ENCODE measurements around the gene L3MBTL3.
"Not testable (repeated sequence)": the region's sequence is repeated elsewhere in the genome, so short reads cannot be mapped to it uniquely, and the experiment has no call there.

Gene L3MBTL3

DNA sequence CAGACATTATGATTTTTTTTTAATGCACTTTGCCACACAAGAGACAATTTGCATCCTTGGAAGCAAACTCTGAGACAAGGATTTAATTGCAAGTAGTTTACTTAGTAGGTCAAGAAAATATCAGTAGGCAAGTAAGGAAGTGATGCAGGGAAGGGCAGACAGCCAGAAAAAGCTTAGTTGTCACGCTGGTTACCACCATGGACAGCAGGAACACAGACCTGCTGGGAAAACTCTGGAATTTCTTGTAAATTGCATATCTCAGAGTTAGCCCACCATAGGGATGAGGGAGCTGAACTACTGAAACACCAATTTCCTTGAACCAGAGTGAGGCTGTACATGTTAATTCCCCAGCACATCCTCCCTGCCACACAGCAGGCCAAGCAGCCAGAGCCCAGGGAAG is 92.7 kb downstream of the L3MBTL3 start:
- Histone ChIP-seq H3K27ac (ENCODE audit: low read depth, low read length) (no peak overlapping the region), H3K9me3 (ENCODE audit: control insufficient read depth in 1 of 2, low read length in 2 of 2) (no peaks in the 10 kb centered on the region), H3K27me3 (ENCODE audit: control insufficient read depth in 1 of 2, insufficient read depth in 2 of 2, low read length in 2 of 2) (no peaks in the 10 kb centered on the region), H3K36me3 (ENCODE audit: control insufficient read depth in 1 of 2, insufficient read depth in 2 of 2, low read length in 2 of 2) (peaks cover 0 to 5% of the 10 kb centered on the region in 2 donors), H3K4me3 (ENCODE audit: low read depth in 1 of 2, low read length in 2 of 2) (no peak overlapping the region), H3K4me1 (ENCODE audit: control insufficient read depth in 1 of 2, insufficient read depth in 2 of 2, low read length in 2 of 2) (no peaks in the 10 kb centered on the region), H3K9ac (ENCODE audit: low read depth in 1 of 2, low read length in 2 of 2) (no peak overlapping the region)

DNA sequence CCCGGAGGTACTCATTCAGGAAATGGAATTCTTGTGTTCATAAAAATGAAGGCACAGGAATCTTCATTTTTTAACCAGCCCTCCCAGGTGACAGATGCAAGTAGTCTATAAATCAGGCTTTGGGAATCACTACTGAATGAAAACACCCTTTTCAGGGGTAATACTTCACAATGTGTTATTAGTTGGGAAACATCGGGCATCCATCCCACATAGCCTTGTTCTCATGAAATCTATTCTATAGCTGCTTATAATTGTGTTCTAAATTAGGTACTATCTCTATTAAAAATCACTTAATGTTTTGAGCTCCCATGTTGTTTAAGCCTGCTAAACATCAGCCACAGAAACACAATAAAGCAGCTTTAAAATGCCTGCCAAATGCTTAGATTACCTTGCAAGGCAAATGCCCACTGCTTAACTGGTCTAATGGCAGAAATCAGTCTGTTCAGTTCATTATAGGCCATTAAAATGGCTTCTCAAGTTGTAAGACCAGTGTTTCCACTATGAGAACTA is 94.9 kb downstream of the L3MBTL3 start:
- Histone ChIP-seq H3K27me3 (ENCODE audit: control insufficient read depth in 1 of 2, insufficient read depth in 2 of 2, low read length in 2 of 2) (no peaks in the 10 kb centered on the region), H3K4me1 (ENCODE audit: control insufficient read depth in 1 of 2, insufficient read depth in 2 of 2, low read length in 2 of 2) (no peaks in the 10 kb centered on the region), H3K36me3 (ENCODE audit: control insufficient read depth in 1 of 2, insufficient read depth in 2 of 2, low read length in 2 of 2) (peaks cover 0 to 5% of the 10 kb centered on the region in 2 donors), H3K9ac (ENCODE audit: low read depth in 1 of 2, low read length in 2 of 2) (no peak overlapping the region), H3K4me3 (ENCODE audit: low read depth in 1 of 2, low read length in 2 of 2) (no peak overlapping the region), H3K9me3 (ENCODE audit: control insufficient read depth in 1 of 2, low read length in 2 of 2) (no peaks in the 10 kb centered on the region), H3K27ac (ENCODE audit: low read depth, low read length) (no peak overlapping the region)

DNA sequence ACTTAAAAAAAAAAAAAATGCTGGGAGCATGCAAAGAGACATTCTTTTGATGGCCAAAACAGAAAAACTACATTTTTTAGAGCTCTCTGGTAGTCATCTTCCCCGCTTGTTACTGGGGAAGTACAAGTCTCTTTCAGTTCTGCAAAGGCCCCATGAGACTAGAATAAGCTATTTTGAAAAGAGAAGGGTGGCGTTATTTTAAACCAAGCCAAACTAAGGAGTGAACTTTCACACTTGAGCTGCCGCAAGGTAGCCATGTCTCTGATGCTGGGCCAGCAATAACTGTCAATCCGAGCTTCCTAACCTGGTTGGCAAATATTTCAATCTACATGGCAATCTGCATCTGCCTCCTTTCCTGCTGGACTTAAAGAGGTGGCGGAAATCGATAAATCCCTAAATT is 96.7 kb downstream of the L3MBTL3 start:
- no peaks in the 10 kb centered on the region for H3K9me3 ChIP-seq (ENCODE audit: control insufficient read depth in 1 of 2, low read length in 2 of 2)
- H3K9ac ChIP-seq (ENCODE audit: low read depth in 1 of 2, low read length in 2 of 2) = no peak overlapping the region
- H3K27me3 ChIP-seq (ENCODE audit: control insufficient read depth in 1 of 2, insufficient read depth in 2 of 2, low read length in 2 of 2) = no peaks in the 10 kb centered on the region
- H3K4me1 ChIP-seq (ENCODE audit: control insufficient read depth in 1 of 2, insufficient read depth in 2 of 2, low read length in 2 of 2) = no peaks in the 10 kb centered on the region
- no peak overlapping the region for H3K4me3 ChIP-seq (ENCODE audit: low read depth in 1 of 2, low read length in 2 of 2)
- H3K27ac ChIP-seq (ENCODE audit: low read depth, low read length) = no peak overlapping the region
- peaks cover 0 to 5% of the 10 kb centered on the region in 2 donors for H3K36me3 ChIP-seq (ENCODE audit: control insufficient read depth in 1 of 2, insufficient read depth in 2 of 2, low read length in 2 of 2)

DNA sequence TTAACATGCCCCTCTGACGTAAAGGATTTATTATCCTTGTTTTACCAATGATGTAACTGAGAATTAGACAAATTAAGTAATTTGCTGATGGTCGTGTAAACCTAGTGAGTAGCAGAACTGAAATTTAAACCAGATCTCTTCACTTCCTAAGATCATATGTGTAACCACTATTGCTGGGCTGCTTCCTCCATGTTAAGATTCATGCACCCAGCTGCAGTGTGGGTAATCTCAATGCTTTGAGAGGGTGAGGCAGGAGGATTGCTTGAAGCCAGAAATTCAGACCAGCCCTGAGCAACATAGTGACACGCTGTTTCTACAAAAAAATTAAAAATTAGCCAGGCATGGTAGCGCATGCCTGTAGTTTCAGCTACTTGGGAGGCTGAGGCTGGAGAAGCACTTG is 97.9 kb downstream of the L3MBTL3 start:
- H3K9ac ChIP-seq (ENCODE audit: low read depth in 1 of 2, low read length in 2 of 2) = no peak overlapping the region
- peaks cover 0 to 2% of the 10 kb centered on the region in 2 donors for H3K36me3 ChIP-seq (ENCODE audit: control insufficient read depth in 1 of 2, insufficient read depth in 2 of 2, low read length in 2 of 2)
- H3K4me1 ChIP-seq (ENCODE audit: control insufficient read depth in 1 of 2, insufficient read depth in 2 of 2, low read length in 2 of 2) = no peaks in the 10 kb centered on the region
- H3K27me3 ChIP-seq (ENCODE audit: control insufficient read depth in 1 of 2, insufficient read depth in 2 of 2, low read length in 2 of 2) = no peaks in the 10 kb centered on the region
- no peak overlapping the region for H3K27ac ChIP-seq (ENCODE audit: low read depth, low read length)
- no peak overlapping the region for H3K4me3 ChIP-seq (ENCODE audit: low read depth in 1 of 2, low read length in 2 of 2)
- H3K9me3 ChIP-seq (ENCODE audit: control insufficient read depth in 1 of 2, low read length in 2 of 2) = no peaks in the 10 kb centered on the region

DNA sequence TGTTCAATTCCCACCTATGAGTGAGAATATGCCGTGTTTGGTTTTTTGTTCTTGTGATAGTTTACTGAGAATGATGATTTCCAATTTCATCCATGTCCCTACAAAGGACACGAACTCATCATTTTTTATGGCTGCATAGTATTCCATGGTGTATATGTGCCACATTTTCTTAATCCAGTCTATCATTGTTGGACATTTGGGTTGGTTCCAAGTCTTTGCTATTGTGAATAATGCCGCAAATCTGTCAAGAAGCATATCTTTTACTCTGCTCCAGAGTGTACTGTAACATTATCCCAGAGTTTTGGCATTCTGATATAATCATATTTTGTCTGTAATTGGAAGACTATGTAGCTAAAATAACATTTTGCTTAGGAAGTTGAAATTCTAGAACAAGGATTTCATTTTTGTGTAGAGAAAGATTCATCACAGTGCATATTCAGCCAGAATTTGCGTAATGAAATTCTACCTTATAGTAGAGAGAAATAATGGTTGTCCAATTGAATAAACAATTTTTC is 98.9 kb downstream of the L3MBTL3 start:
- not testable (repeated sequence) for H3K9me3 ChIP-seq (ENCODE audit: control insufficient read depth in 1 of 2, low read length in 2 of 2); H3K27ac ChIP-seq (ENCODE audit: low read depth, low read length); H3K27me3 ChIP-seq (ENCODE audit: control insufficient read depth in 1 of 2, insufficient read depth in 2 of 2, low read length in 2 of 2); H3K36me3 ChIP-seq (ENCODE audit: control insufficient read depth in 1 of 2, insufficient read depth in 2 of 2, low read length in 2 of 2); H3K9ac ChIP-seq (ENCODE audit: low read depth in 1 of 2, low read length in 2 of 2); H3K4me1 ChIP-seq (ENCODE audit: control insufficient read depth in 1 of 2, insufficient read depth in 2 of 2, low read length in 2 of 2); H3K4me3 ChIP-seq (ENCODE audit: low read depth in 1 of 2, low read length in 2 of 2)

DNA sequence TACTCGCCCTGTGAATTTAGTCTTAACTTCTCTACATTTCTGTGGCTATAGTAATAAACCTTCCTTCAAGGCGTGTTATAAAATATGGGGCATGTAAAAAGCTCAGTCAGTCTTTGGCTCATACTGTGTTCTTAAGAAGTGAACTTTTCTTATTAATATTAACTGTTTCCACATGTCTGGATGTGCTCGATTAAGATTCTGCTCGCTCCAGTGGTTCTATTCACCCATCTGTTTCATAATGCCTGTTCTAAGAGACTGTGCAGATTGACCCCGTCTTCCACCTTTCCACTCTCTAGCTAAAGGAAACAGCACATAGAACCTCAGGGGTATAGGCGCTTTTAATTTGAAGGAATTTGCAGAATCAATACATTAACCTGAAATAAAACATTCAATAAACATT is 99.9 kb downstream of the L3MBTL3 start:
- Histone ChIP-seq H3K4me3 (ENCODE audit: low read depth in 1 of 2, low read length in 2 of 2) (no peak overlapping the region), H3K9ac (ENCODE audit: low read depth in 1 of 2, low read length in 2 of 2) (no peak overlapping the region), H3K9me3 (ENCODE audit: control insufficient read depth in 1 of 2, low read length in 2 of 2) (no peaks in the 10 kb centered on the region), H3K36me3 (ENCODE audit: control insufficient read depth in 1 of 2, insufficient read depth in 2 of 2, low read length in 2 of 2) (no peaks in the 10 kb centered on the region), H3K27me3 (ENCODE audit: control insufficient read depth in 1 of 2, insufficient read depth in 2 of 2, low read length in 2 of 2) (no peaks in the 10 kb centered on the region), H3K27ac (ENCODE audit: low read depth, low read length) (no peak overlapping the region), H3K4me1 (ENCODE audit: control insufficient read depth in 1 of 2, insufficient read depth in 2 of 2, low read length in 2 of 2) (no peaks in the 10 kb centered on the region)

DNA sequence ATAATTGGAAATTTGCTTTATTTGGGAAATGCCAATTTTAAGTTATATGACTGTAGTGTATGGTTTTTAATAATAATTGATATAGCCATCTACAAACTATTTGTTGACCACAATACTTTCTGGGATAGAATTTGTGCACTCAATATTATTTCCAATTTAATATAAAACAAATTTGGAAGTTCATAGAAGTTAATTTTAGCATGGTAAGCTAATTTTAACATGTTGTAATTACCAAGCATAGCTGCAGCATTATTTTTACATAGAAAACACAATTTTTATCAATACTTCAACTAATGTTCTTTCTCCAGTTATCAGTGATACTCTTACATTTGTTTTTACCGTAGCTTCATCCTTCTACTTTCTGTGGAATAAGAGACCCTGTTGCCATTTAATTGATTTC is 100.8 kb downstream of the L3MBTL3 start:
- Histone ChIP-seq H3K4me1 (ENCODE audit: control insufficient read depth in 1 of 2, insufficient read depth in 2 of 2, low read length in 2 of 2) (no peaks in the 10 kb centered on the region), H3K4me3 (ENCODE audit: low read depth in 1 of 2, low read length in 2 of 2) (no peak overlapping the region), H3K9ac (ENCODE audit: low read depth in 1 of 2, low read length in 2 of 2) (no peak overlapping the region), H3K27me3 (ENCODE audit: control insufficient read depth in 1 of 2, insufficient read depth in 2 of 2, low read length in 2 of 2) (no peaks in the 10 kb centered on the region), H3K27ac (ENCODE audit: low read depth, low read length) (no peak overlapping the region), H3K9me3 (ENCODE audit: control insufficient read depth in 1 of 2, low read length in 2 of 2) (no peaks in the 10 kb centered on the region), H3K36me3 (ENCODE audit: control insufficient read depth in 1 of 2, insufficient read depth in 2 of 2, low read length in 2 of 2) (no peaks in the 10 kb centered on the region)

DNA sequence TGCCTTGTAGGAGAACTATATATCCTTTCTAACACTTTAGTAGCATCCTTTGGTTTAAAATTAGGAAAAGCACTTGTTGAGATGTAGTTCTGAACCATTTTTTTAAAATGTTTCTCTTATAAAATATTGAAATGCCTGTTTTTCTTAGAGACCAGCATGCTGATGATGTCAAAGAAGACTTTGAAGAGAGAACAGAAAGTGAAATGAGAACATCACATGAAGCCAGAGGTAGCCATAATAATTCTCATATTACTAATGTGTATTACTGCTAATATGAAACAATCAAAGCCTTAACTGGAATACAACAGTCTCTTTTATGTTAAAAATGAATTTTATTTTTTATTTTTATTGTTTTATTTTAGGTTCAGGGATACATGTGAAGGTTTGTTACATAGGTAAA is 102.3 kb downstream of the L3MBTL3 start:
- no peak overlapping the region for H3K27ac ChIP-seq (ENCODE audit: low read depth, low read length)
- no peaks in the 10 kb centered on the region for H3K9me3 ChIP-seq (ENCODE audit: control insufficient read depth in 1 of 2, low read length in 2 of 2)
- no peak overlapping the region for H3K4me3 ChIP-seq (ENCODE audit: low read depth in 1 of 2, low read length in 2 of 2)
- no peaks in the 10 kb centered on the region for H3K4me1 ChIP-seq (ENCODE audit: control insufficient read depth in 1 of 2, insufficient read depth in 2 of 2, low read length in 2 of 2)
- H3K27me3 ChIP-seq (ENCODE audit: control insufficient read depth in 1 of 2, insufficient read depth in 2 of 2, low read length in 2 of 2) = no peaks in the 10 kb centered on the region
- H3K9ac ChIP-seq (ENCODE audit: low read depth in 1 of 2, low read length in 2 of 2) = no peak overlapping the region
- no peaks in the 10 kb centered on the region for H3K36me3 ChIP-seq (ENCODE audit: control insufficient read depth in 1 of 2, insufficient read depth in 2 of 2, low read length in 2 of 2)

DNA sequence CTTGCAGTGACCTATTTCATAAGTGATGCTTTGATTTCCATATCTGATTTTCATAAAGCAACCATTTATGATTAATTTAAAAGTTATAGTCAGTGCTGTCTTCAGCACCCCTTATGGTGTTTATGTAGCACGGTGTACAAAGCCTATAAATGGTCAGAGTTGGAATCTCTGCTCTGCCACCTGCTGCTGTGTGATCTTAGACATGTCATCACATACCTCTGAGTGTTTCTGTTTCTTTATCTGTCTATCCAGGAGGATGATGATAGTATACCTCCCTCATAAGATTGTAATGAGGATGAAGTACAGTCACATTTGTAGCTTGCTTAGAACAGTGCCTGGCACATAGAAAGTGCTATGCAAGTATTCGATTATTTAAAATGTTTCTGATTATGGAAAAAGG is 103.9 kb downstream of the L3MBTL3 start:
- Histone ChIP-seq H3K4me1 (ENCODE audit: control insufficient read depth in 1 of 2, insufficient read depth in 2 of 2, low read length in 2 of 2) (no peaks in the 10 kb centered on the region), H3K36me3 (ENCODE audit: control insufficient read depth in 1 of 2, insufficient read depth in 2 of 2, low read length in 2 of 2) (no peaks in the 10 kb centered on the region), H3K4me3 (ENCODE audit: low read depth in 1 of 2, low read length in 2 of 2) (no peak overlapping the region), H3K27me3 (ENCODE audit: control insufficient read depth in 1 of 2, insufficient read depth in 2 of 2, low read length in 2 of 2) (no peaks in the 10 kb centered on the region), H3K27ac (ENCODE audit: low read depth, low read length) (no peak overlapping the region), H3K9me3 (ENCODE audit: control insufficient read depth in 1 of 2, low read length in 2 of 2) (no peaks in the 10 kb centered on the region), H3K9ac (ENCODE audit: low read depth in 1 of 2, low read length in 2 of 2) (no peak overlapping the region)

DNA sequence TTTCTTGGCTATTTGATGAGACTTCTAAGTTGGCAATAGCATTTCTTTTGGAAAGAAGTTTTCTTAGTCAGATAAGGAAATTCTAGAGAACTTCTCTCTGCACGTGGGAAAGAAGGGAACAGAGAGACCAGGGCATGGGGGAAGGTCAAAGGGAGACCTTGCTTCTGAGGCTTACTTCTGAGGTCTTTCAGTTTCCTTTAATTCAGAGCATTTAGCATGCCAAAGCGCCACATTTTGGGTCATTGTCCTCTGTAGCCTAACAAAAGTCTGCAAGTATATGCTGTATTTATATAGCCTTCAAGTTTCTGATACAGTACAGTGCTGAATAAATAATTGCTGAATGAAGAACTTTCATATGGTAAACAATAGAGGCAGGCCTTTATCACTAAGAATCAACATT is 108.8 kb downstream of the L3MBTL3 start:
- Histone ChIP-seq H3K27ac (ENCODE audit: low read depth, low read length) (peak overlapping the region; percentile 23), H3K4me1 (ENCODE audit: control insufficient read depth in 1 of 2, insufficient read depth in 2 of 2, low read length in 2 of 2) (peaks cover 0 to 3% of the 10 kb centered on the region in 2 donors), H3K27me3 (ENCODE audit: control insufficient read depth in 1 of 2, insufficient read depth in 2 of 2, low read length in 2 of 2) (no peaks in the 10 kb centered on the region), H3K4me3 (ENCODE audit: low read depth in 1 of 2, low read length in 2 of 2) (no peak overlapping the region), H3K36me3 (ENCODE audit: control insufficient read depth in 1 of 2, insufficient read depth in 2 of 2, low read length in 2 of 2) (no peaks in the 10 kb centered on the region), H3K9ac (ENCODE audit: low read depth in 1 of 2, low read length in 2 of 2) (no peak overlapping the region), H3K9me3 (ENCODE audit: control insufficient read depth in 1 of 2, low read length in 2 of 2) (no peaks in the 10 kb centered on the region)

DNA sequence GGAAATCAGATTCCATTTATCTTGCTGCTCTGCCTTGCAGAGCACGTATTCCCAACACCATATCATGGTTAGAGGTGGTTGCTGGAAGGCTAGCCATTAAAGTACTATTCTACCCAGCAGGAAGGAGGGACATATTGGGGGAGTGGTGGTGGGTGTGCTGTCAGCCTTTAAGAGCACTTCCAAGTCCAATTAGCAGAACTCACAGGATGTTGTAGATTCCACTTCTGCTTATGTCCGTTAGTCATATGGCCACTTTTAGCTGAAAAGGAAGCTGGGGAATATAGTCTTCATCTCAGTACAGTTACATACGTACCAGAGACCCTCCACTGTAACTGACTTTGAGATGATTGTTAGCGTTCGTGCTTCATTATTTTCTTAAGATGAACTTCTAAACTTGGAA is 109.9 kb downstream of the L3MBTL3 start:
- peaks cover 0 to 7% of the 10 kb centered on the region in 2 donors for H3K4me1 ChIP-seq (ENCODE audit: control insufficient read depth in 1 of 2, insufficient read depth in 2 of 2, low read length in 2 of 2)
- H3K9me3 ChIP-seq (ENCODE audit: control insufficient read depth in 1 of 2, low read length in 2 of 2) = no peaks in the 10 kb centered on the region
- H3K36me3 ChIP-seq (ENCODE audit: control insufficient read depth in 1 of 2, insufficient read depth in 2 of 2, low read length in 2 of 2) = no peaks in the 10 kb centered on the region
- no peaks in the 10 kb centered on the region for H3K27me3 ChIP-seq (ENCODE audit: control insufficient read depth in 1 of 2, insufficient read depth in 2 of 2, low read length in 2 of 2)
- H3K4me3 ChIP-seq (ENCODE audit: low read depth in 1 of 2, low read length in 2 of 2) = no peak overlapping the region
- no peak overlapping the region for H3K9ac ChIP-seq (ENCODE audit: low read depth in 1 of 2, low read length in 2 of 2)
- H3K27ac ChIP-seq (ENCODE audit: low read depth, low read length) = no peak overlapping the region
